Smooth muscle cell (in vitro differentiated cells): ENCODE data around the gene TMEM217. TPM values are rescaled to one million over a fixed set of nuclear protein-coding genes. Genes with fewer than 3 reads are reported as not detected.

Experiments used
- DNase-seq: peaks from one replicate; lab custom pipeline; 2025; ENCODE audit not compliant: unreplicated experiment; lab: John Stamatoyannopoulos, UW
- H2AFZ ChIP-seq: fragments of 200-600 bp; sonication (generic); 2 replicates; pipeline ENCODE4 v1.6.0; 2016; ENCODE audit warnings: antibody characterized with exemption, low read depth, mild to moderate bottlenecking
- H3F3A ChIP-seq: fragments of 200-600 bp; sonication (generic); 2 replicates; pipeline ENCODE4 v1.6.0; 2017; ENCODE audit warnings: antibody characterized with exemption, low read depth
- H3K27ac ChIP-seq: fragments of 200-600 bp; sonication (generic); 2 replicates; pipeline ENCODE4 v1.5.1; 2016; ENCODE audit warnings: low read depth, mild to moderate bottlenecking
- H3K27me3 ChIP-seq: fragments of 200-600 bp; sonication (generic); 2 replicates; pipeline ENCODE4 v1.6.1; 2016; ENCODE audit warnings: low read depth, mild to moderate bottlenecking
- H3K36me3 ChIP-seq: fragments of 200-600 bp; sonication (generic); 2 replicates; pipeline ENCODE4 v1.5.1; 2016; ENCODE audit warnings: low read depth
- H3K4me1 ChIP-seq: fragments of 200-600 bp; sonication (generic); 2 replicates; pipeline ENCODE4 v1.5.1; 2016; ENCODE audit warnings: low read depth
- H3K4me2 ChIP-seq: fragments of 200-600 bp; sonication (generic); 2 replicates; pipeline ENCODE4 v1.6.0; 2016; ENCODE audit warnings: mild to moderate bottlenecking
- H3K4me3 ChIP-seq: fragments of 200-600 bp; sonication (generic); 2 replicates; pipeline ENCODE4 v1.5.1; 2016; ENCODE audit warnings: mild to moderate bottlenecking
- H3K79me2 ChIP-seq: fragments of 200-600 bp; sonication (generic); 2 replicates; pipeline ENCODE4 v1.6.0; 2016; ENCODE audit warnings: low read depth, mild to moderate bottlenecking
- H3K9ac ChIP-seq: fragments of 200-600 bp; sonication (generic); 2 replicates; pipeline ENCODE4 v1.6.0; 2016; ENCODE audit warnings: low read depth
- H3K9me3 ChIP-seq: fragments of 200-600 bp; sonication (generic); replicated peaks from 2 replicates; pipeline ENCODE4 v1.5.1; 2016; ENCODE audit warnings: low read depth
- H4K20me1 ChIP-seq: fragments of 200-600 bp; sonication (generic); 2 replicates; pipeline ENCODE4 v1.6.0; 2016; ENCODE audit warnings: low read depth
- WGBS: methylation state at CpG from one replicate; pipeline ENCODE4 v1.1.7; 2016; ENCODE audit warnings: low lambda C conversion rate; 5-methylcytosine and 5-hydroxymethylcytosine counted together
- polyA plus RNA-seq: library from polyadenylated mRNA; unstranded; fragments of >200 nt; fragmentation: Nextera tagmentation; extraction: Ambion mirVana; gene quantifications from 2 replicates; pipeline ENCODE4 v1.2.1, GENCODE V29; 2016
- total RNA-seq: library from RNA; depleted of rRNA; stranded (reverse); fragments of >200 nt; gene quantifications from 2 replicates; pipeline ENCODE4 v1.2.3, GENCODE V29; 2014
- TF ChIP-seq, protein P1 (sequence below): fragments of 200-600 bp; sonication (generic); IDR thresholded peaks from 2 replicates; pipeline ENCODE4 v1.5.1; 2017; ENCODE audit warnings: borderline replicate concordance, mild to moderate bottlenecking, antibody characterized with exemption; ENCODE audit not compliant: insufficient read depth, poor library complexity, severe bottlenecking

The TMEM217 gene
- total and polyA plus RNA-seq, 2 experiments from 2014 or later = 0.31 to 1.2 TPM

GRCh38 chr6:37254881-37255280 is 3.1 kb downstream of the TMEM217 start:
- TF ChIP-seq, protein P1, sequence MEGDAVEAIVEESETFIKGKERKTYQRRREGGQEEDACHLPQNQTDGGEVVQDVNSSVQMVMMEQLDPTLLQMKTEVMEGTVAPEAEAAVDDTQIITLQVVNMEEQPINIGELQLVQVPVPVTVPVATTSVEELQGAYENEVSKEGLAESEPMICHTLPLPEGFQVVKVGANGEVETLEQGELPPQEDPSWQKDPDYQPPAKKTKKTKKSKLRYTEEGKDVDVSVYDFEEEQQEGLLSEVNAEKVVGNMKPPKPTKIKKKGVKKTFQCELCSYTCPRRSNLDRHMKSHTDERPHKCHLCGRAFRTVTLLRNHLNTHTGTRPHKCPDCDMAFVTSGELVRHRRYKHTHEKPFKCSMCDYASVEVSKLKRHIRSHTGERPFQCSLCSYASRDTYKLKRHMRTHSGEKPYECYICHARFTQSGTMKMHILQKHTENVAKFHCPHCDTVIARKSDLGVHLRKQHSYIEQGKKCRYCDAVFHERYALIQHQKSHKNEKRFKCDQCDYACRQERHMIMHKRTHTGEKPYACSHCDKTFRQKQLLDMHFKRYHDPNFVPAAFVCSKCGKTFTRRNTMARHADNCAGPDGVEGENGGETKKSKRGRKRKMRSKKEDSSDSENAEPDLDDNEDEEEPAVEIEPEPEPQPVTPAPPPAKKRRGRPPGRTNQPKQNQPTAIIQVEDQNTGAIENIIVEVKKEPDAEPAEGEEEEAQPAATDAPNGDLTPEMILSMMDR = no peak
- Histone ChIP-seq H3K4me3 (no peak overlapping the region), H3K27ac (no peak overlapping the region), H3K4me2 (no peak overlapping the region), H3K36me3 (no peaks in the 10 kb centered on the region), H4K20me1 (no peaks in the 10 kb centered on the region), H3K27me3 (no peaks in the 10 kb centered on the region), H3K4me1 (no peaks in the 10 kb centered on the region), H2AFZ (no peak overlapping the region), H3K9me3 (no peaks in the 10 kb centered on the region), H3K79me2 (peaks cover 18% of the 10 kb centered on the region), H3F3A (no peaks in the 10 kb centered on the region), H3K9ac (no peak overlapping the region)
- 88% methylated on average over 5 of the region's 5 CpGs for WGBS
- DNase-seq = no peak

GRCh38 chr6:37253486-37254007 is 4.4 kb downstream of the TMEM217 start:
- TF ChIP-seq, protein P1 = no peak
- H3K27me3 ChIP-seq = no peaks in the 10 kb centered on the region
- H3K4me2 ChIP-seq = no peak overlapping the region
- no peaks in the 10 kb centered on the region for H3K9me3 ChIP-seq
- no peak overlapping the region for H3K27ac ChIP-seq
- no peak for DNase-seq
- no peak overlapping the region for H2AFZ ChIP-seq
- H3K4me1 ChIP-seq = no peaks in the 10 kb centered on the region
- peaks cover 4% of the 10 kb centered on the region for H3K79me2 ChIP-seq
- no peaks in the 10 kb centered on the region for H4K20me1 ChIP-seq
- H3K4me3 ChIP-seq = no peak overlapping the region
- H3F3A ChIP-seq = no peaks in the 10 kb centered on the region
- no peaks in the 10 kb centered on the region for H3K36me3 ChIP-seq
- no peak overlapping the region for H3K9ac ChIP-seq

- H3K4me2 ChIP-seq = no peak overlapping the region
- WGBS = 78% methylated on average over 4 of the region's 4 CpGs
- no peaks in the 10 kb centered on the region for H3K36me3 ChIP-seq
- no peaks in the 10 kb centered on the region for H3K27me3 ChIP-seq
- no peak overlapping the region for H2AFZ ChIP-seq
- DNase-seq = no peak
- H3K9ac ChIP-seq = no peak overlapping the region
- H3K9me3 ChIP-seq = no peaks in the 10 kb centered on the region
- H3K4me1 ChIP-seq = no peaks in the 10 kb centered on the region
- TF ChIP-seq, protein P1 = no peak
- H3K27ac ChIP-seq = no peak overlapping the region
- no peaks in the 10 kb centered on the region for H4K20me1 ChIP-seq
- H3F3A ChIP-seq = no peaks in the 10 kb centered on the region
- no peak overlapping the region for H3K4me3 ChIP-seq
- H3K79me2 ChIP-seq = no peaks in the 10 kb centered on the region
Measured at GRCh38 chr6:37251211-37251780, 6.6 kb downstream of the TMEM217 start.
